Stomach (tissue), 9 donors: ENCODE results near the gene FEM1C. TPM values are rescaled to one million over a fixed set of nuclear protein-coding genes. Genes with fewer than 3 reads are reported as not detected.

Experiments used
- DNase-seq, 2 donors: peaks; one replicate each; pipeline versions ENCODE4 v3.0.0 to v3.0.0-alpha.2; 2013 to 2019
- H3K27ac ChIP-seq, 5 donors: fragments of 200-600 bp in 4 of 5; sonication (generic) in 4 of 5; one replicate each; pipeline ENCODE4 v1.5.1; 2013 to 2019; ENCODE audit warnings: mild to moderate bottlenecking in 1 of 5, moderate library complexity in 1 of 5
- H3K27me3 ChIP-seq, 3 donors: fragments of 200-600 bp; sonication (generic); one replicate each; pipeline ENCODE4 v1.5.1; 2017 to 2019; ENCODE audit warnings: mixed run types in 1 of 3
- H3K36me3 ChIP-seq, 4 donors: fragments of 200-600 bp; sonication (generic); 1 replicate in 3 of 4; 2 replicates in 1 of 4; pipeline ENCODE4 v1.5.1; 2016 to 2019
- H3K4me1 ChIP-seq, 4 donors: fragments of 200-600 bp; sonication (generic); one replicate each; pipeline ENCODE4 v1.5.1; 2016 to 2019
- H3K4me3 ChIP-seq, 4 donors: fragments of 200-600 bp; sonication (generic) in 3 of 4; one replicate each; pipeline ENCODE4 v1.5.1; 2016 to 2019; ENCODE audit warnings: mild to moderate bottlenecking in 1 of 4
- H3K9me3 ChIP-seq, 4 donors: fragments of 200-600 bp; sonication (generic); one replicate each; pipeline ENCODE4 v1.5.1; 2016 to 2019
- EP300 ChIP-seq: sonication (generic); formaldehyde crosslinking; IDR thresholded peaks from one replicate; pipeline ENCODE4 v1.6.1; 2017; ENCODE audit warnings: antibody characterized with exemption
- POLR2A ChIP-seq, 4 donors: fragments of 450-650 bp; IDR thresholded peaks; one replicate each; pipeline ENCODE4 v1.6.1; 2016; ENCODE audit warnings: antibody characterized with exemption in 4 of 4, control low read depth in 2 of 4, mild to moderate bottlenecking in 1 of 4, moderate library complexity in 1 of 4
- POLR2AphosphoS5 ChIP-seq, 3 donors: sonication (generic); formaldehyde crosslinking; IDR thresholded peaks; one replicate each; pipeline ENCODE4 v1.6.1; 2016; ENCODE audit warnings: antibody characterized with exemption in 3 of 3
- WGBS, 5 donors: extraction: QIAGEN DNeasy Blood & Tissue Kit in 3 of 5; methylation state at CpG; one replicate each; pipeline versions ENCODE4 v1.1.5 to v1.1.7; 2013 to 2018; 5-methylcytosine and 5-hydroxymethylcytosine counted together
- intact Hi-C: fragments of 100-400 bp; cut with DNase I; formaldehyde crosslinking; loops from one replicate; pipeline ENCODE4 v1.15.1; 2023; ENCODE audit warnings: low total_unique reads
- polyA plus RNA-seq, 3 donors: library from polyadenylated mRNA; stranded (reverse); fragments of 200-250 nt; gene quantifications; one replicate each; pipeline ENCODE4 v1.2.3, GENCODE V29; 2013
- total RNA-seq, 5 donors: library from RNA; depleted of rRNA; stranded (reverse); fragments of >200 nt; gene quantifications; one replicate each; pipeline versions ENCODE4 v1.1.0 to v1.2.3, GENCODE V29; 2014 to 2016
- TF ChIP-seq, protein P1 (sequence below), 7 experiments: fragments of 450-650 bp in 4 of 7; fragments of 200-600 bp in 3 of 7; sonication (generic) in 3 of 7; IDR thresholded peaks; one replicate each; pipeline ENCODE4 v1.5.1; 2016 to 2019; ENCODE audit warnings: antibody characterized with exemption in 7 of 7, control low read depth in 2 of 7, mild to moderate bottlenecking in 1 of 7
- donor health status: healthy with polysubstance abuse.
- donor health status: Bipolar disorder and iron deficiency.
- donor health status: healthy.

Gene FEM1C
- total and polyA plus RNA-seq, 8 donors = 5.9 to 55.6 (median 21.7) TPM

DNA sequence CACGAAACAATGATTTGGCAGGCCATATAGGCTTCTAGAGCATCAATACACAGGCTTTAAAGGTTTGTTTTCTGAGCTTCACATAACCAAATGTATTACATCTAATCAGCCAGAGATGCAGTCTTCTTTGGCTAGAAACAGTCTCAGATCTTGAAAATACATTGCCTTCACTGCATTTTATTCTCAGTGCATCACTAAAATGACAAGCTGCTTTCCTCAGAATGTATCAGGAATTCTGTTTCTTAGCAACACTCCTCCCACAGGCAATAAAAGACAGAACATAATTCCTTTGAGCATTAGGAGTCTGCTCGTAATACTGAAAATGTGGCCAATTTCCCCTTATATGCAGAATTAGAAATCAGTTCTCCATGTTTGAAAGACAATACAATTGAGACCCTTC, 36.9 kb downstream of the FEM1C start:
- Histone ChIP-seq H3K27ac (no peak overlapping the region), H3K27me3 (no peaks in the 10 kb centered on the region), H3K9me3 (no peaks in the 10 kb centered on the region), H3K36me3 (no peaks in the 10 kb centered on the region), H3K4me1 (no peaks in the 10 kb centered on the region), H3K4me3 (no peak overlapping the region)
- peak in 1 of 2 donors; percentile 58 for DNase-seq
- WGBS, 5 donors = 76 to 88% (median 80%) methylated on average over 2 of the region's 2 CpGs
- intact Hi-C loops = no loop called here
- no peak for TF ChIP-seq POLR2AphosphoS5 (IDR thresholded peaks at IDR 0.05)
- TF ChIP-seq EP300 = no peak
- TF ChIP-seq, protein P1, sequence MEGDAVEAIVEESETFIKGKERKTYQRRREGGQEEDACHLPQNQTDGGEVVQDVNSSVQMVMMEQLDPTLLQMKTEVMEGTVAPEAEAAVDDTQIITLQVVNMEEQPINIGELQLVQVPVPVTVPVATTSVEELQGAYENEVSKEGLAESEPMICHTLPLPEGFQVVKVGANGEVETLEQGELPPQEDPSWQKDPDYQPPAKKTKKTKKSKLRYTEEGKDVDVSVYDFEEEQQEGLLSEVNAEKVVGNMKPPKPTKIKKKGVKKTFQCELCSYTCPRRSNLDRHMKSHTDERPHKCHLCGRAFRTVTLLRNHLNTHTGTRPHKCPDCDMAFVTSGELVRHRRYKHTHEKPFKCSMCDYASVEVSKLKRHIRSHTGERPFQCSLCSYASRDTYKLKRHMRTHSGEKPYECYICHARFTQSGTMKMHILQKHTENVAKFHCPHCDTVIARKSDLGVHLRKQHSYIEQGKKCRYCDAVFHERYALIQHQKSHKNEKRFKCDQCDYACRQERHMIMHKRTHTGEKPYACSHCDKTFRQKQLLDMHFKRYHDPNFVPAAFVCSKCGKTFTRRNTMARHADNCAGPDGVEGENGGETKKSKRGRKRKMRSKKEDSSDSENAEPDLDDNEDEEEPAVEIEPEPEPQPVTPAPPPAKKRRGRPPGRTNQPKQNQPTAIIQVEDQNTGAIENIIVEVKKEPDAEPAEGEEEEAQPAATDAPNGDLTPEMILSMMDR (IDR thresholded peaks at IDR 0.05) = no peak
- no peak for TF ChIP-seq POLR2A (IDR thresholded peaks at IDR 0.05)

DNA sequence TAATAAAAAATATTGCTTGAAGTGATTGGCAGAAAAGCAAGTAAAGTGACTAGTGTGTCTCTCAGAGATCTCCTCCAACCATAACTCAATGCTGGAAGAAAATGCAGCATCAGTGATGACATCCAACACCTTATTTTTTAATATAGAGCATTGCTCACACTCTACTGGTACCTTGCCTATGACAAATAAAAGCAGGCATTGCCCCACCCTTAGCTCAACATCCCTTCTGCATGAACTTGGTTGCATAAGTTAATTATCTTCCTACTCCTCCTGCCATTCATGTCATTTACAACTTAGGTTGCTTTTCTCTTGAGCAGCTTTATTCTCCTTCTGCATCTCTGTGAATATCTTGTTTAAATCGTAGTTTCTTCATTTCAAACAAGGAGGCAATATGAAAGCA, 41.2 kb downstream of the FEM1C start:
- Histone ChIP-seq H3K36me3 (no peaks in the 10 kb centered on the region), H3K27me3 (no peaks in the 10 kb centered on the region), H3K27ac (no peak overlapping the region), H3K4me1 (no peaks in the 10 kb centered on the region), H3K4me3 (no peak overlapping the region), H3K9me3 (no peaks in the 10 kb centered on the region)
- no peak for DNase-seq
- TF ChIP-seq, protein P1 (IDR thresholded peaks at IDR 0.05) = no peak
- no peak for TF ChIP-seq POLR2A (IDR thresholded peaks at IDR 0.05)
- no peak for TF ChIP-seq EP300
- TF ChIP-seq POLR2AphosphoS5 (IDR thresholded peaks at IDR 0.05) = no peak
- intact Hi-C loops = no loop called here
- WGBS, 5 donors = 94 to 100% (median 96%) methylated on average over 1 of the region's 1 CpG

DNA sequence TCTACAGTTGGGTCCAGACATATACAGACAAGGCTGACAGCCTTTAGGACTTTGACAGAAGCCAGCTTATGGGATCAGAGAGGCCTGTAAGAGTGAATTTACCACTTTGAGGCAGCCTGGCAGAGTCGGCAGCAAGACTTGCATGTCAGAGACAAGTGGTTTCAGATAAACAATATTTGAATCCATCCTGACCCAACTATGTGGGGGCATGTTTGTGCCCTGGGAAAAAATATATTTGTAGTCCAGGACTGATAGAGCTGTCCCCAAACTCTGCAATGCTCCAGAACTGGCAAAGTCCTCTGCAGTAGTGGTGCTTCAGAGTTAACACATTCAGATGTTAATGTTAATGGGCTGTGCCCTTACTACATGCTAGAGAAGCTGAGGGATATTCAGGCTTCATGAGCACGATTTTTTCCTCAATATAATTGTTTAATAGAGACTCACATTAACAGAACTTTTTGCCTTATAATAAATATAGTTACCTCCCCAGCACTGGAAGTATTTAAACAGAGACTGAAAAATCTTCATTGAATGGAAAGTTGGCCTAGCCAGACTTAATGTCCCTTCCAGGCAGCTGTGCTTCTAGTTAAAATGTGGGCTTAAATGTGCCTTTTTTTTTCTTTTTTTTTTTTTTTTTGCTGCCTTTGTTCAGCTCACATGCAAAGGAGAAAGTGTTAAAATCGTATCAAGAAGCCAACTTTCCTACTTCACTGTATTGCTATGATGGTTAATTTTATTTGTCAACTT, 42.9 kb downstream of the FEM1C start:
- Histone ChIP-seq H3K4me1 (no peaks in the 10 kb centered on the region), H3K27ac (no peak overlapping the region), H3K36me3 (no peaks in the 10 kb centered on the region), H3K4me3 (no peak overlapping the region), H3K27me3 (no peaks in the 10 kb centered on the region), H3K9me3 (no peaks in the 10 kb centered on the region)
- intact Hi-C loops = no loop called here
- TF ChIP-seq POLR2AphosphoS5 (IDR thresholded peaks at IDR 0.05) = no peak
- no peak for TF ChIP-seq POLR2A (IDR thresholded peaks at IDR 0.05)
- TF ChIP-seq, protein P1 (IDR thresholded peaks at IDR 0.05) = no peak
- TF ChIP-seq EP300 = no peak
- DNase-seq = no peak
- 31 to 46% (median 38%) methylated on average over 3 of the region's 3 CpGs for WGBS, 5 donors

DNA sequence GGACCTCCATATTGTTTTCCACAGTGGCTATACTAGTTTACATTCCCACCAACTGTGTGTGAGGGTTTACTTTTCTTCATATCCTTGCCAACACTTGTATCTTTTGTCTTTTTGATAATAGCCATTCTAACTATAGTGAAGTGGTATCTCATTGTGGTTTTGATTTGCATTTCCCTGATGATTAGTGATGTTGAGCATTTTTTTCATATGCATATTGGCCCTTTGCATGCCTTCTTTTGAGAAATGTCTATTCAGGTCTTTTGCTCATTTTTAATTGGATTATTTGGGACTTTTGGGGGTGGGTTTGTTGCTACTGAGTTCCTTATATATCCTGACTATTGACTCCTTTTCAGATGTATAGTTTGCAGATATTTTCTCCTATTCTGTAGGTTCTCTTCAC, 44.4 kb downstream of the FEM1C start:
- H3K27me3 ChIP-seq = no peaks in the 10 kb centered on the region
- no peaks in the 10 kb centered on the region for H3K4me1 ChIP-seq
- no peak overlapping the region for H3K27ac ChIP-seq
- no peak for DNase-seq
- no peak overlapping the region for H3K4me3 ChIP-seq
- no peaks in the 10 kb centered on the region for H3K36me3 ChIP-seq
- H3K9me3 ChIP-seq = no peaks in the 10 kb centered on the region
- intact Hi-C loops = no loop called here
- TF ChIP-seq EP300 (no peak), POLR2A (IDR thresholded peaks at IDR 0.05) (no peak), POLR2AphosphoS5 (IDR thresholded peaks at IDR 0.05) (no peak)
- TF ChIP-seq, protein P1 (IDR thresholded peaks at IDR 0.05) = no peak
